Breast epithelium (tissue), 3 donors: ENCODE results near the gene SRGAP2B.
"Not testable (repeated sequence)": the region's sequence is repeated elsewhere in the genome, so short reads cannot be mapped to it uniquely, and the experiment has no call there.

Experiments
- POLR2A ChIP-seq: fragments of 450-650 bp; IDR thresholded peaks from one replicate; pipeline ENCODE4 v1.6.1; 2016; ENCODE audit warnings: antibody characterized with exemption, mild to moderate bottlenecking, moderate library complexity
- TF ChIP-seq, protein P1 (sequence below), 3 donors: fragments of 450-650 bp; IDR thresholded peaks; one replicate each; pipeline ENCODE4 v1.5.1; 2016 to 2017; ENCODE audit warnings: antibody characterized with exemption in 3 of 3, mild to moderate bottlenecking in 3 of 3, moderate library complexity in 3 of 3

DNA sequence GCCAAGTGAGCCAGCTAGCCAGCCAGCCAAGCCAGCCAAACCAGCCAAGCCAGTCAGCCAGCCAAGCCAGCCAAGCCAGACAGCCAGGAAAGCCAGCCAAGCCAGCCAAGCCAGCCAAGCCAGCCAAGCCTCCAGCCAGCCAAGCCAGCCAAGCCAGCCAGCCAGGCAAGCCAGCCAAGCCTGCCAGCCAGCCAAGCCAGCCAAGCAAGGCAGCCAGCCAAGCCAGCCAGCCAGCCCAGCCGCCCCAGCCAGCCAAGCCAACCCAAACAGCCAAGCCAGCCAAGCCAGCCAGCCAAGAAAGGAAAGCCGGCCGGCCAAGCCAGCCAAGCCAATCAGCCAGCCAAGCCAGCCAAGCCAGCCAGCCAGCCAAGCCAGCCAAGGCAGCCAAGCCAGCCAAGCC is 236.5 kb downstream of the SRGAP2B start:
- TF ChIP-seq POLR2A = not testable (repeated sequence)
- TF ChIP-seq, protein P1, sequence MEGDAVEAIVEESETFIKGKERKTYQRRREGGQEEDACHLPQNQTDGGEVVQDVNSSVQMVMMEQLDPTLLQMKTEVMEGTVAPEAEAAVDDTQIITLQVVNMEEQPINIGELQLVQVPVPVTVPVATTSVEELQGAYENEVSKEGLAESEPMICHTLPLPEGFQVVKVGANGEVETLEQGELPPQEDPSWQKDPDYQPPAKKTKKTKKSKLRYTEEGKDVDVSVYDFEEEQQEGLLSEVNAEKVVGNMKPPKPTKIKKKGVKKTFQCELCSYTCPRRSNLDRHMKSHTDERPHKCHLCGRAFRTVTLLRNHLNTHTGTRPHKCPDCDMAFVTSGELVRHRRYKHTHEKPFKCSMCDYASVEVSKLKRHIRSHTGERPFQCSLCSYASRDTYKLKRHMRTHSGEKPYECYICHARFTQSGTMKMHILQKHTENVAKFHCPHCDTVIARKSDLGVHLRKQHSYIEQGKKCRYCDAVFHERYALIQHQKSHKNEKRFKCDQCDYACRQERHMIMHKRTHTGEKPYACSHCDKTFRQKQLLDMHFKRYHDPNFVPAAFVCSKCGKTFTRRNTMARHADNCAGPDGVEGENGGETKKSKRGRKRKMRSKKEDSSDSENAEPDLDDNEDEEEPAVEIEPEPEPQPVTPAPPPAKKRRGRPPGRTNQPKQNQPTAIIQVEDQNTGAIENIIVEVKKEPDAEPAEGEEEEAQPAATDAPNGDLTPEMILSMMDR (IDR thresholded peaks at IDR 0.05) = not testable (repeated sequence)
